Natural killer cell (primary cell): ENCODE results near the gene CACNA2D3. TPM values are rescaled to one million over a fixed set of nuclear protein-coding genes. Genes with fewer than 3 reads are reported as not detected.

Source experiments
- ATAC-seq, 3 donors: fragments of 150-1000 bp in 2 of 3; fragments of 200-7000 bp in 1 of 3; cut with Tn5 transposase; 1 replicate in 1 of 3; 2 replicates in 2 of 3; pipeline ENCODE4 v1.10.0; 2021; ENCODE audit warnings: mild to moderate bottlenecking in 2 of 3, moderate library complexity in 2 of 3
- DNase-seq, 2 donors: peaks; one replicate each; pipeline versions ENCODE4 v3.0.0 to v3.0.0-alpha.2; 2013 to 2021; ENCODE audit warnings: mixed read lengths in 1 of 2
- H3K27ac ChIP-seq: one replicate; pipeline ENCODE4 v1.5.1; 2013; ENCODE audit warnings: mild to moderate bottlenecking, low read length
- H3K27me3 ChIP-seq: one replicate; pipeline ENCODE4 v1.6.1; 2013; ENCODE audit warnings: low read length; ENCODE audit not compliant: control insufficient read depth, insufficient read depth
- H3K36me3 ChIP-seq: one replicate; pipeline ENCODE4 v1.6.1; 2013; ENCODE audit warnings: low read length; ENCODE audit not compliant: control insufficient read depth, insufficient read depth
- H3K4me1 ChIP-seq: one replicate; pipeline ENCODE4 v1.6.1; 2013; ENCODE audit warnings: low read length; ENCODE audit not compliant: control insufficient read depth, insufficient read depth
- H3K4me3 ChIP-seq: one replicate; pipeline ENCODE4 v1.5.1; 2013; ENCODE audit warnings: low read length
- H3K9me3 ChIP-seq: one replicate; pipeline ENCODE4 v1.6.1; 2013; ENCODE audit warnings: low read length; ENCODE audit not compliant: control insufficient read depth, insufficient read depth
- H3K27ac Mint-ChIP-seq, 2 donors: one replicate each; pipeline ENCODE4 v1.8.0; 2022; ENCODE audit warnings: mild to moderate bottlenecking in 2 of 2, mixed read lengths in 2 of 2, moderate library complexity in 1 of 2
- H3K27me3 Mint-ChIP-seq, 2 donors: one replicate each; pipeline ENCODE4 v1.8.0; 2022; ENCODE audit warnings: low read depth in 2 of 2, mixed read lengths in 2 of 2
- H3K36me3 Mint-ChIP-seq: one replicate; pipeline ENCODE4 v1.8.0; 2022; ENCODE audit warnings: mixed read lengths
- H3K4me1 Mint-ChIP-seq, 2 donors: one replicate each; pipeline ENCODE4 v1.8.0; 2022; ENCODE audit warnings: mixed read lengths in 2 of 2
- H3K4me3 Mint-ChIP-seq: one replicate; pipeline ENCODE4 v1.8.0; 2022; ENCODE audit warnings: mild to moderate bottlenecking, moderate library complexity, mixed read lengths
- H3K9me3 Mint-ChIP-seq, 2 donors: one replicate each; pipeline ENCODE4 v1.8.0; 2022; ENCODE audit warnings: mixed read lengths in 2 of 2
- CTCF ChIP-seq: fragments of 200-600 bp; IDR thresholded peaks from one replicate; pipeline ENCODE4 v1.8.0; 2022; ENCODE audit warnings: antibody characterized with exemption
- WGBS: methylation state at CpG from one replicate; pipeline ENCODE4 v1.1.7; 2013; ENCODE audit warnings: missing lambda C conversion rate; ENCODE audit not compliant: insufficient coverage; 5-methylcytosine and 5-hydroxymethylcytosine counted together
- intact Hi-C: fragments of 100-400 bp; cut with micrococcal nuclease; formaldehyde crosslinking; loops from one replicate; pipeline ENCODE4 v1.14.2; 2022
- total RNA-seq, 4 donors: library from RNA; stranded (reverse); fragments of 120-200 nt in 1 of 4; gene quantifications; one replicate each; pipeline versions ENCODE4 v1.2.3 to v1.2.4, GENCODE V29; 2013 to 2022

CACNA2D3 gene
- total RNA-seq, 3 donors from 2014 or later (not counting 1 experiment from before 2014, with no cell fraction given) = 0.49 TPM; not detected in 2

GRCh38 chr3:54653456-54654195, 531.3 kb downstream of the CACNA2D3 start:
- no peaks in the 10 kb centered on the region for H3K27me3 Mint-ChIP-seq
- H3K9me3 ChIP-seq = no peaks in the 10 kb centered on the region

GRCh38 chr3:54654776-54655175, 532.4 kb downstream of the CACNA2D3 start:
- Histone ChIP-seq H3K4me1 (no peaks in the 10 kb centered on the region), H3K27ac (no peak overlapping the region), H3K36me3 (no peaks in the 10 kb centered on the region), H3K4me3 (no peak overlapping the region), H3K27me3 (no peaks in the 10 kb centered on the region), H3K9me3 (no peaks in the 10 kb centered on the region)
- ATAC-seq (no peak), DNase-seq (no peak)
- Mint-ChIP-seq H3K27me3 (no peaks in the 10 kb centered on the region), H3K27ac (no peak overlapping the region), H3K4me1 (no peaks in the 10 kb centered on the region), H3K36me3 (no peaks in the 10 kb centered on the region), H3K4me3 (no peak overlapping the region), H3K9me3 (peaks cover 4 to 7% of the 10 kb centered on the region in 2 donors)
- TF ChIP-seq CTCF = no peak
- 73% methylated on average over 4 of the region's 4 CpGs for WGBS
- intact Hi-C loops = no loop called here

More at GRCh38 chr3:54653456-54654195, 531.3 kb downstream of the CACNA2D3 start:
- no peaks in the 10 kb centered on the region for H3K36me3 Mint-ChIP-seq
- H3K4me3 ChIP-seq = no peak overlapping the region
- DNase-seq (no peak), ATAC-seq (no peak)
- intact Hi-C loops = no loop called here
- no peaks in the 10 kb centered on the region for H3K27me3 ChIP-seq
- no peaks in the 10 kb centered on the region for H3K4me1 ChIP-seq
- no peak overlapping the region for H3K27ac Mint-ChIP-seq
- no peak overlapping the region for H3K4me3 Mint-ChIP-seq
- no peak for TF ChIP-seq CTCF
- H3K36me3 ChIP-seq = no peaks in the 10 kb centered on the region
- peaks cover 4 to 5% of the 10 kb centered on the region in 2 donors for H3K9me3 Mint-ChIP-seq
- no peak overlapping the region for H3K27ac ChIP-seq
- 56% methylated on average over 6 of the region's 6 CpGs for WGBS
- H3K4me1 Mint-ChIP-seq = no peaks in the 10 kb centered on the region

- Mint-ChIP-seq H3K9me3 (peaks cover 0 to 6% of the 10 kb centered on the region in 2 donors), H3K27ac (no peak overlapping the region), H3K4me1 (no peaks in the 10 kb centered on the region), H3K4me3 (no peak overlapping the region), H3K36me3 (no peaks in the 10 kb centered on the region), H3K27me3 (no peaks in the 10 kb centered on the region)
- Histone ChIP-seq H3K36me3 (no peaks in the 10 kb centered on the region), H3K4me3 (no peak overlapping the region), H3K9me3 (no peaks in the 10 kb centered on the region), H3K4me1 (no peaks in the 10 kb centered on the region), H3K27ac (no peak overlapping the region), H3K27me3 (no peaks in the 10 kb centered on the region)
- DNase-seq (no peak), ATAC-seq (no peak)
- 87% methylated on average over 3 of the region's 3 CpGs for WGBS
- TF ChIP-seq CTCF = no peak
- intact Hi-C loops = no loop called here
These were observed 537.0 kb downstream of the CACNA2D3 start for GRCh38 chr3:54659347-54659746.

- no peaks in the 10 kb centered on the region for H3K36me3 ChIP-seq
- no peaks in the 10 kb centered on the region for H3K27me3 Mint-ChIP-seq
- no peak for TF ChIP-seq CTCF
- H3K27me3 ChIP-seq = no peaks in the 10 kb centered on the region
- no peak overlapping the region for H3K4me3 Mint-ChIP-seq
- H3K27ac Mint-ChIP-seq = no peak overlapping the region
- WGBS = 76% methylated on average over 9 of the region's 9 CpGs
- intact Hi-C loops = no loop called here
- H3K4me3 ChIP-seq = no peak overlapping the region
- H3K36me3 Mint-ChIP-seq = no peaks in the 10 kb centered on the region
- no peaks in the 10 kb centered on the region for H3K4me1 Mint-ChIP-seq
- H3K27ac ChIP-seq = no peak overlapping the region
- ATAC-seq = no peak
- no peak for DNase-seq
- H3K4me1 ChIP-seq = no peaks in the 10 kb centered on the region
- no peaks in the 10 kb centered on the region for H3K9me3 ChIP-seq
- peaks cover 3 to 8% of the 10 kb centered on the region in 2 donors for H3K9me3 Mint-ChIP-seq
These were observed 538.4 kb downstream of the CACNA2D3 start for GRCh38 chr3:54660714-54661132.
